HFFc6 (cell line): Measurements from ENCODE around the gene NSFL1C. TPM values are rescaled to one million over a fixed set of nuclear protein-coding genes. Genes with fewer than 3 reads are reported as not detected.
A peak's percentile ranks its signal among the peaks of the same experiment; 100 is the strongest.

Source experiments
- DNase-seq: peaks from one replicate; pipeline ENCODE4 v3.0.0-alpha.2; 2018
- H3K27ac Mint-ChIP-seq: 2 replicates; pipeline ENCODE4 v1.8.0; 2020; ENCODE audit warnings: mild to moderate bottlenecking, mixed read lengths
- H3K27me3 Mint-ChIP-seq: 2 replicates; pipeline ENCODE4 v1.8.0; 2021; ENCODE audit warnings: mild to moderate bottlenecking, moderate library complexity, mixed read lengths; ENCODE audit not compliant: insufficient read depth
- H3K36me3 Mint-ChIP-seq: 2 replicates; pipeline ENCODE4 v1.8.0; 2021; ENCODE audit warnings: low read depth, mixed read lengths
- H3K4me1 Mint-ChIP-seq: 2 replicates; pipeline ENCODE4 v1.8.0; 2020; ENCODE audit warnings: low read depth, mixed read lengths
- H3K4me3 Mint-ChIP-seq: 2 replicates; pipeline ENCODE4 v1.8.0; 2020; ENCODE audit warnings: mild to moderate bottlenecking, moderate library complexity, mixed read lengths
- H3K9me3 Mint-ChIP-seq: 2 replicates; pipeline ENCODE4 v1.8.0; 2020; ENCODE audit warnings: mild to moderate bottlenecking, mixed read lengths
- total RNA-seq, 6 experiments: library from RNA; stranded (reverse); fragmentation: NEBNext Ultra II Directional; extraction: Animal tissue kit (Norgen Biotek cat#: 25700); gene quantifications; 2 replicates in 1 of 6; 3 replicates in 5 of 6; pipeline ENCODE4 v1.2.3, GENCODE V29; 2021
- TF ChIP-seq, protein P1 (sequence below): fragments of 200-600 bp; sonication (generic); IDR thresholded peaks from 2 replicates; pipeline ENCODE4 v1.5.0; 2021; ENCODE audit warnings: antibody characterized with exemption, mild to moderate bottlenecking

The NSFL1C gene
- total RNA-seq, 6 experiments from 2014 or later = 85.4 to 125 (median 103) TPM

DNA sequence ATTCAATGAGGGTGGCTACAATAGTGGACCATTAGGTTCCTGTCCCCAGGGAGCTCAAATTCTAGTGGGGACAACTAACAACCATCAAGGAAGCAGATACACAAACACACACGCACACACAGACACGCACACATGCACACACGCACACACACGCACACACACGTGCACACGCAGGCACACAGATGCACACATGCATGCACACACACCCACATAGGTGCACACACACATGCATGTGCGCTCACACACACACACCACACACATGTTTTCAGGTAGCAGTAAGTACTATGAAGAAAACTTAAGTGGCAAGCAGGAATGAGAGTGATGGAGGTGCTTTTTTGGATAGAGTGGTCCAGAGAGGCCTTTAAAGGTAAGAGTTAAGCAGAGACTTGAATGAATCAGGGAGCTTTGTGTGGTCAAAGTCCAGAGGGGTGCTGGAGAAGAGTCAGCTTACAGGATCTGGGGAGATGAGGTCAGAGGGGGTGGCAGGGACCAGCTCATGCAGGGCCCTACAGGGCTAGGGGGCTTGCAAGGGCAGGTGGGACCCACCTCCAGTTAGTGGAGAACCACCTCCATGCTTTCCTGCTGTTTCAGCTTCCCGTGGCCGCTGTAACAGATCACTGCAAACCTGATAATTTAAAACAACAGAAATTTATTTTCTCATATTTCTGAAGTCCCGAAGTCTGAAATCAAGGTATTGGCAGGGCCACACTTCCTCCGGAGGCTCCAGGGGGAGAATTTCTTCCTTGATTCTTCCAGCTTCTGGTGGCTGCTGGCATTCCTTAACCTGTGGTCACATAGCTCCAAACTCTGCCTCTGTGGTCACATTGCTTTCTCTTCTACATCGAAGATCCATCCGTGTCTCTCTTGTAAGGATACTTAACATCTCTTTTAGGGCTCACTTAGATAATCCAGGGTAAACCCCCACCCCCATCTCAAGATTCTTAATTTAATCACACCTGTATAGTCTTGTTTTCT, 6.9 kb upstream of the NSFL1C start:
- TF ChIP-seq, protein P1, sequence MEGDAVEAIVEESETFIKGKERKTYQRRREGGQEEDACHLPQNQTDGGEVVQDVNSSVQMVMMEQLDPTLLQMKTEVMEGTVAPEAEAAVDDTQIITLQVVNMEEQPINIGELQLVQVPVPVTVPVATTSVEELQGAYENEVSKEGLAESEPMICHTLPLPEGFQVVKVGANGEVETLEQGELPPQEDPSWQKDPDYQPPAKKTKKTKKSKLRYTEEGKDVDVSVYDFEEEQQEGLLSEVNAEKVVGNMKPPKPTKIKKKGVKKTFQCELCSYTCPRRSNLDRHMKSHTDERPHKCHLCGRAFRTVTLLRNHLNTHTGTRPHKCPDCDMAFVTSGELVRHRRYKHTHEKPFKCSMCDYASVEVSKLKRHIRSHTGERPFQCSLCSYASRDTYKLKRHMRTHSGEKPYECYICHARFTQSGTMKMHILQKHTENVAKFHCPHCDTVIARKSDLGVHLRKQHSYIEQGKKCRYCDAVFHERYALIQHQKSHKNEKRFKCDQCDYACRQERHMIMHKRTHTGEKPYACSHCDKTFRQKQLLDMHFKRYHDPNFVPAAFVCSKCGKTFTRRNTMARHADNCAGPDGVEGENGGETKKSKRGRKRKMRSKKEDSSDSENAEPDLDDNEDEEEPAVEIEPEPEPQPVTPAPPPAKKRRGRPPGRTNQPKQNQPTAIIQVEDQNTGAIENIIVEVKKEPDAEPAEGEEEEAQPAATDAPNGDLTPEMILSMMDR = no peak
- Mint-ChIP-seq H3K4me3 (no peak overlapping the region), H3K9me3 (no peaks in the 10 kb centered on the region), H3K36me3 (no peaks in the 10 kb centered on the region), H3K27me3 (peaks cover 6% of the 10 kb centered on the region), H3K4me1 (peaks cover 55% of the 10 kb centered on the region), H3K27ac (no peak overlapping the region)
- DNase-seq = no peak

DNA sequence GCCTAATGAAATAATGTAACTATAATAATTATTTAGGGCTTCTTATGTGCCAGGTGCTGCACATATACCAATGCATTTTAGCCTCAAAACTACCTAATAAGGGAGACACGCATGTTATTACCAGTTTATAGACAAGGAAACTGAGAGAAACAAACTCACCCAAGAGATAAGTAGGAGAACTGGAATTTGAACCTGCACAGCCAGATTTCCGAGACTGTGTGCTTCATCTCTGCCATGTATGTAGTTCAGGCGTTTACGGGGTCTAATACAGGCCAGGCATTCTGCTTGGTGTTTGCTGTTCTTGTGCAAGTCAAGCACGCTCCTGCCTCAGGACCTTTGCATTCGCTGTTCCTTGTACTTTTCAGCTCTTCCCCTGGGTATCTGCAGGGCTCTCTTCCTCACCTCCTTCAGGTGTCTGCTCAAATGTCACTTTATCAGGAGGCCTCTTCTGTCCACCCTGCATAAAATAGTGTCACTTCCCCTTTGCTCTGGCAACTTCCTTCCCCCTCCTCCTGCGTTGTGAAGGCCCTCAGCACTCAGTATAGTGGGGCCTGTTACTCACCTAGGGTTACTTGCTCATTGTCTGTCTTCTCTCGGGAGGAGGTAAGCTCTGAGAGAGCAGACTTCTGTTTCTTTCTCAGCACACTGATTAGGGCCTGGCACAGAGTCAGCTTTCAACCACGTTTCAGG, 6.1 kb upstream of the NSFL1C start:
- H3K4me1 Mint-ChIP-seq = peaks cover 50% of the 10 kb centered on the region
- H3K27ac Mint-ChIP-seq = no peak overlapping the region
- no peaks in the 10 kb centered on the region for H3K36me3 Mint-ChIP-seq
- no peak for DNase-seq
- H3K9me3 Mint-ChIP-seq = no peaks in the 10 kb centered on the region
- TF ChIP-seq, protein P1 = no peak
- H3K4me3 Mint-ChIP-seq = no peak overlapping the region
- H3K27me3 Mint-ChIP-seq = peaks cover 14% of the 10 kb centered on the region

DNA sequence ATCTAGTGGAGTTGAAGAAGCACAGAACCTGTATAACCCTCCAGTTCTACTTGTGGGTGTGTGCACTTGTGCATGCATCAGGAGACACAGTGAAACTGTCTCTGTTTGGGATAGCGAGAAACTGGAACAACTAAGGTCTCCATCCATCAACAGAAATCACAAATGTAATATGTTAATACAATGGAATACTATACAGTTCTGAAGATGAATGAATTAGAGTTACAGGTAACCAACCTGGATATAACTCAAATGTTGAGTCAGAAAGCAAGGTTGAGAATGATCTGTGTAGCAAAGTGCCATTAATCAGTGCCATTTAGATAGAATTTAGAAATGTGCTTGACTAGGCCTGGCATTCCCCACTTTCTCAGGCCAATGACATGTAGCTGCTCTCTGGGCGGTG, 4.6 kb upstream of the NSFL1C start:
- TF ChIP-seq, protein P1 = no peak
- Mint-ChIP-seq H3K4me3 (peak overlapping the region; percentile 70; the same call in 1 of the 2 replicates), H3K27me3 (peaks cover 17% of the 10 kb centered on the region), H3K36me3 (no peaks in the 10 kb centered on the region), H3K27ac (peak overlapping the region; percentile 94), H3K4me1 (peaks cover 50% of the 10 kb centered on the region), H3K9me3 (no peaks in the 10 kb centered on the region)
- DNase-seq = no peak

DNA sequence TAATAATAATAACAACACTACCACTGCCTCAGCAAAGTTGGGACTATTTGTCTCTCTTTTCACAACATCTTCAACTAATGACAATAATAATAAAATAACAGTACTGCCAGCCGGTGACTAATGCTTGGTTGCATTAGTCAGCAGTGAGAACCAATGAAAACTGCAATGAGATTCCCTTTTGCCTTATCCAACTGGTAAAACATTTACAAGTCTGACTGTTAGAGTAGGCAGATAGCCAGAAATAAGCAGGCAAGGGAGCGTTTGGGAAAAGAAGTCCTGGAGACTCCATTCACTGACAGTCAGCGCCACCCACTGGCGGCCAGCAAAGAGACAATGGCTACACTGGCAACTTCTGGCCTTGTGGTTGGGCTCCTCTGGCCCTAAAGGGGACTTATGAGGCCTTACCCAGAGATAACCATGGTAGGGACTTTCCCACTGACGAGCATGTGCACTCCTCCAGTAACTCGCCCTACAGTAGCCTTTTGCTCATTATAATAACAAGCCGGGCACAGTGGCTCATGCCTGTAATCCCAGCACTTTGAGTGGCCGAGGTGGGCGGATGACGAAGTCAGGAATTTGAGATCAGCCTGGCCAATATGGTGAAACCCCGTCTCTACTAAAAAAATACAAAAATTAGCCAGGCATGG, 3.4 kb upstream of the NSFL1C start:
- Mint-ChIP-seq H3K4me1 (peaks cover 60% of the 10 kb centered on the region), H3K36me3 (peaks cover 6% of the 10 kb centered on the region; the same call in 1 of the 2 replicates), H3K27me3 (peaks cover 15% of the 10 kb centered on the region), H3K4me3 (peak overlapping the region; percentile 70), H3K27ac (peak overlapping the region; percentile 94), H3K9me3 (no peaks in the 10 kb centered on the region)
- TF ChIP-seq, protein P1 = peak; percentile 87
- DNase-seq = peak; percentile 100

DNA sequence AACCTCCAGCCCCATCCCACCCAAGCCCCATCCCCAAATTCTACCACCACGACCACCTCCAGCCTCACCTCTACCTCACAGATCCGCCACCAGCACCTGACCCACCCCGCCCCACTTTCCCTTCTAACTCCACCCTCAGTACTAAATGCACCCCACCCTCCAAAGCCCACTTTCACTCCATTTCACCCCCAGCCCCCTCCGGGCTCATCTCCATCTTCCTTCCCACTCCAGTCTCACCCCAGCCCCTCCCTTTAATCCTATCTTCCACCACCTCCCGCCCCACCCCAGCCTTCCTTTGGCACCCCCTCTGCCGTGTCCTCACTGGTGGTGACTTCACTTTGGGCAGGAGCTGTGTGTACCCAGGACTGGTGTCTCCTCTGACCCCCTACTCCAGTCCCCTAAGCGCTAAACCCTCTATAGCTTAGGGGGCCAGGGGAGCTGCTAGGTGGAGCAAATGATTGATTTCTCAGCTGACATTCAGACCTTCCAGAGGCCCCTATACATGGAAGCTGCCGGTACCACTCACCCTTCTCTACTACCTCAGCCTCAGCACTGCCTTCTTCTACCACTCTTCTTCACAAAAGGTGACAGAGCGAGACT, 2.8 kb upstream of the NSFL1C start:
- Mint-ChIP-seq H3K27me3 (peaks cover 15% of the 10 kb centered on the region), H3K27ac (peak overlapping the region; percentile 94), H3K4me1 (peaks cover 66% of the 10 kb centered on the region), H3K36me3 (peaks cover 7% of the 10 kb centered on the region; the same call in 1 of the 2 replicates), H3K4me3 (peak overlapping the region; percentile 70), H3K9me3 (no peaks in the 10 kb centered on the region)
- no peak for DNase-seq
- TF ChIP-seq, protein P1 = no peak
